Calu3 (cell line): ENCODE measurements around the gene MAGI1. TPM values are rescaled to one million over a fixed set of nuclear protein-coding genes. Genes with fewer than 3 reads are reported as not detected.

Experiments used
- BruUV-seq: library from RNA; stranded (reverse); fragments of 400-500 nt; replicated peaks from 2 replicates; lab custom pipeline; 2021; lab: Mats Ljungman, UMichigan
- CTCF ChIA-PET: fragments of 300-600 bp; sonication (Branson Sonifier 250); formaldehyde crosslinking; loops from one replicate; lab custom pipeline; 2022; ENCODE audit warnings: antibody characterized with exemption; lab: Charles Lee
- DNase-seq: peaks from one replicate; pipeline ENCODE4 v3.0.0; 2022
- H3K27ac Mint-ChIP-seq: one replicate; pipeline ENCODE4 v1.8.0; 2022; ENCODE audit warnings: mixed read lengths; ENCODE audit not compliant: unreplicated experiment
- H3K27me3 Mint-ChIP-seq: one replicate; pipeline ENCODE4 v1.8.0; 2022; ENCODE audit warnings: mixed read lengths; ENCODE audit not compliant: unreplicated experiment
- H3K36me3 Mint-ChIP-seq: one replicate; pipeline ENCODE4 v1.8.0; 2022; ENCODE audit warnings: mild to moderate bottlenecking, moderate library complexity, mixed read lengths; ENCODE audit not compliant: insufficient read depth, unreplicated experiment
- H3K4me1 Mint-ChIP-seq: one replicate; pipeline ENCODE4 v1.8.0; 2022; ENCODE audit warnings: mild to moderate bottlenecking, low read depth, mixed read lengths; ENCODE audit not compliant: unreplicated experiment
- H3K4me3 Mint-ChIP-seq: one replicate; pipeline ENCODE4 v1.8.0; 2022; ENCODE audit warnings: mild to moderate bottlenecking, low read depth, moderate library complexity, mixed read lengths; ENCODE audit not compliant: unreplicated experiment
- H3K9me3 Mint-ChIP-seq: one replicate; pipeline ENCODE4 v1.8.0; 2022; ENCODE audit warnings: low read depth, mixed read lengths; ENCODE audit not compliant: unreplicated experiment
- intact Hi-C: fragments of 100-400 bp; cut with micrococcal nuclease; formaldehyde crosslinking; loops from one replicate; pipeline ENCODE4 v1.10.0; 2022; ENCODE audit not compliant: unreplicated experiment
- total RNA-seq: library from RNA; stranded (reverse); gene quantifications from 2 replicates; pipeline ENCODE4 v1.2.3, GENCODE V29; 2022
- TF ChIP-seq, protein P1 (sequence below): fragments of 200-600 bp; IDR thresholded peaks from one replicate; pipeline ENCODE4 v1.8.0; 2022; ENCODE audit warnings: antibody characterized with exemption; ENCODE audit not compliant: unreplicated experiment

Gene MAGI1
- total RNA-seq, 1 experiment from 2014 or later = 76.4 TPM

DNA sequence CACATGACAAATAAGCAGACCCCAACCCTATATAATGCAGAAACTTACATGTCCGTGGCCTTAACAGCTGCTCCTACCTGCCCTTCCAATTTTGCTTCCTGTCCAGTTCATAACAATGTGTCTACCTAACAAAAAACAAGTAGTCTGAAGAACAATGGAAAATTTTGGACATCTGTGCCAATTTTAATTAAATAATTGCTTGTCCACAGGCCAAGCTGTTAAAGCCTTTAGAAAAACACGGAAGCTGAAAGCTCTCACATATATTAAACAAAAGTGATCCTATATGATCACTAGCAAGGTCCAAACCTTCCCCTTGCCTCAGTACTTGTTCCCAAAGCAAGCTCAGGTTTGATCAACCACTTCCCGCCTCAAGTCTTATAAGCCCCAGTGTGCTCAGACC, 37.1 kb downstream of the MAGI1 start:
- peaks cover 28% of the 10 kb centered on the region for H3K36me3 Mint-ChIP-seq
- TF ChIP-seq, protein P1, sequence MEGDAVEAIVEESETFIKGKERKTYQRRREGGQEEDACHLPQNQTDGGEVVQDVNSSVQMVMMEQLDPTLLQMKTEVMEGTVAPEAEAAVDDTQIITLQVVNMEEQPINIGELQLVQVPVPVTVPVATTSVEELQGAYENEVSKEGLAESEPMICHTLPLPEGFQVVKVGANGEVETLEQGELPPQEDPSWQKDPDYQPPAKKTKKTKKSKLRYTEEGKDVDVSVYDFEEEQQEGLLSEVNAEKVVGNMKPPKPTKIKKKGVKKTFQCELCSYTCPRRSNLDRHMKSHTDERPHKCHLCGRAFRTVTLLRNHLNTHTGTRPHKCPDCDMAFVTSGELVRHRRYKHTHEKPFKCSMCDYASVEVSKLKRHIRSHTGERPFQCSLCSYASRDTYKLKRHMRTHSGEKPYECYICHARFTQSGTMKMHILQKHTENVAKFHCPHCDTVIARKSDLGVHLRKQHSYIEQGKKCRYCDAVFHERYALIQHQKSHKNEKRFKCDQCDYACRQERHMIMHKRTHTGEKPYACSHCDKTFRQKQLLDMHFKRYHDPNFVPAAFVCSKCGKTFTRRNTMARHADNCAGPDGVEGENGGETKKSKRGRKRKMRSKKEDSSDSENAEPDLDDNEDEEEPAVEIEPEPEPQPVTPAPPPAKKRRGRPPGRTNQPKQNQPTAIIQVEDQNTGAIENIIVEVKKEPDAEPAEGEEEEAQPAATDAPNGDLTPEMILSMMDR = no peak
- peaks cover 72% of the 10 kb centered on the region for H3K4me1 Mint-ChIP-seq
- H3K9me3 Mint-ChIP-seq = peaks cover 2% of the 10 kb centered on the region
- H3K27me3 Mint-ChIP-seq = no peaks in the 10 kb centered on the region
- BruUV-seq = no TSS peak
- H3K4me3 Mint-ChIP-seq = no peak overlapping the region
- CTCF ChIA-PET = interaction anchor here (1.7 kb wide), 1 partner anchor 38 kb away, joined by 5 read pairs; no protein-coding TSS in a partner anchor
- intact Hi-C loops = no loop called here
- H3K27ac Mint-ChIP-seq = peak overlapping the region; percentile 80
- DNase-seq = no peak

DNA sequence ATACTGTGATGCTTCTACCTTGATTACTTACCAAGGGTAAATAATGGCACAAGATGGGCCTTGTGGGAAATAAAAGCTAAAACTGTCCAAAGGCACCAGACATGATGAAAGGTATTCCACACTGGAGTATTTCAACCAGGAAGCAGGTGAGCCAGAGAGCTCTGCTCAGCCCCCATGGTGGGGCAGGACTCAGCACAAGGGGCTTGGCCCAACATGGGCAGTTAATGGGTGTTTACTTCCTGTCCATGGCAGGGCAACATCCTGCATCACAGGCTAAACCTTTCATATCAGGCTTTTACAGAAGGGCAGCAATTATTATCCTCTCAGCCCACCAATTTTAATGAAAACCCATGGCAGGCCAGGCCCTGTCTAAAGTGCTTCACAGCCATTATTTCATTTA, 38.2 kb downstream of the MAGI1 start:
- peak overlapping the region; percentile 58 for H3K4me3 Mint-ChIP-seq
- peak overlapping the region; percentile 80 for H3K27ac Mint-ChIP-seq
- no TSS peak for BruUV-seq
- no peaks in the 10 kb centered on the region for H3K27me3 Mint-ChIP-seq
- H3K36me3 Mint-ChIP-seq = peaks cover 32% of the 10 kb centered on the region
- no peak for DNase-seq
- CTCF ChIA-PET = interaction anchor here (0.6 to 1.7 kb wide), 4 partner anchors 22 to 204 kb away, joined by 3 to 7 read pairs (median 4); no protein-coding TSS in a partner anchor
- H3K9me3 Mint-ChIP-seq = peaks cover 2% of the 10 kb centered on the region
- intact Hi-C loops = no loop called here
- TF ChIP-seq, protein P1 = no peak
- H3K4me1 Mint-ChIP-seq = peaks cover 79% of the 10 kb centered on the region

DNA sequence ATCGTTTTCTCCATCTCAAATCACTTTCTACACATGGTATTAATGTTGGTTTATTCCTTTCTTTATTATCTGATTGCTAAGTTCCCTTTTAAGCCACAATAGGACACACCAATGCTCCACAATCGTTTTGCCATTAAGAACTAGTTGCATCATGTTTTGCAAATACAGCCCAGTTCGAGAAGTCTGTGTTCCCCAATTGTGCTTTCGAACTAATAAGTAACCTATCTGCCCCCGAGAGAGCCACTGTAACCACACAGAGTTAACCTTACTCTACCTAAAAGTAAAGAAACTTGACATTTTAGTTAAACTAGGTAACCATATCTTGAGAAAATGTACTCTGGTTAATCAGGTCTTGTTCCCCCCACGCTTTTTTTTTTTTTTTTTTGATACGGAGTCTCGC, 39.1 kb downstream of the MAGI1 start:
- Mint-ChIP-seq H3K4me1 (peaks cover 80% of the 10 kb centered on the region), H3K27ac (peak overlapping the region; percentile 80), H3K36me3 (peaks cover 30% of the 10 kb centered on the region), H3K27me3 (no peaks in the 10 kb centered on the region), H3K4me3 (peak overlapping the region; percentile 58), H3K9me3 (peaks cover 2% of the 10 kb centered on the region)
- intact Hi-C loops = loop anchor here (5.0 kb wide), 2 partner anchors 38 to 47 kb away; partner anchors contain the start of gene MAGI1
- TF ChIP-seq, protein P1 = no peak
- DNase-seq = peak; percentile 19
- no TSS peak for BruUV-seq
- CTCF ChIA-PET = interaction anchor here (0.6 to 1.7 kb wide), 4 partner anchors 21 to 203 kb away, joined by 3 to 7 read pairs (median 4); no protein-coding TSS in a partner anchor

DNA sequence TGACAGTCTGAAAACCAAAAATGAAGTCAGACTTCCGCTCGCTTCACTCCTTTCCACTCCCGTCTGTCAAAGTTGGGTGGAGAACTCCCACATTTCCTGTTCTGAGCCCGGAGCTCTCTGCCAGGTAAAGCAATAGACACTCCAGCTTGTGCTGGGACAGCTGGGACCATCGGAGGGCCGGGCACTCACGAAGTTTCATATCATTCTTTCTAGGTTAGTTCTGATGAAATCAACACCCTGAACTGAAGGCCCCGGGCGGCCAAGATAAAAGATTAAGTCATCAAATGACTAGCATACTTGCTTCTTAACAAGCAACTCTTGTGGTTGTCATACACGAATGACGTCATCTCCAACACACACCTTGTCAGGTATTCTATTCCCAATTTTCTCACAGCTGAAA, 42.1 kb downstream of the MAGI1 start:
- TF ChIP-seq, protein P1 = no peak
- Mint-ChIP-seq H3K4me1 (peaks cover 69% of the 10 kb centered on the region), H3K27me3 (no peaks in the 10 kb centered on the region), H3K36me3 (peaks cover 19% of the 10 kb centered on the region), H3K27ac (peak overlapping the region; percentile 92), H3K4me3 (peak overlapping the region; percentile 65), H3K9me3 (peaks cover 2% of the 10 kb centered on the region)
- peak; percentile 68 for DNase-seq
- no TSS peak for BruUV-seq
- CTCF ChIA-PET = interaction anchor here (0.6 to 1.0 kb wide), 4 partner anchors 14 to 860 kb away, joined by 3 to 4 read pairs (median 3); no protein-coding TSS in a partner anchor
- intact Hi-C loops = loop anchor here (5.0 kb wide), 2 partner anchors 41 to 44 kb away; partner anchors contain the start of gene MAGI1
